ENCODE data around the gene CD53.
A peak's percentile ranks its signal among the peaks of the same experiment; 100 is the strongest.
"Not testable (repeated sequence)": the region's sequence is repeated elsewhere in the genome, so short reads cannot be mapped to it uniquely, and the experiment has no call there.

Gene CD53, protein sequence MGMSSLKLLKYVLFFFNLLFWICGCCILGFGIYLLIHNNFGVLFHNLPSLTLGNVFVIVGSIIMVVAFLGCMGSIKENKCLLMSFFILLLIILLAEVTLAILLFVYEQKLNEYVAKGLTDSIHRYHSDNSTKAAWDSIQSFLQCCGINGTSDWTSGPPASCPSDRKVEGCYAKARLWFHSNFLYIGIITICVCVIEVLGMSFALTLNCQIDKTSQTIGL

DNA sequence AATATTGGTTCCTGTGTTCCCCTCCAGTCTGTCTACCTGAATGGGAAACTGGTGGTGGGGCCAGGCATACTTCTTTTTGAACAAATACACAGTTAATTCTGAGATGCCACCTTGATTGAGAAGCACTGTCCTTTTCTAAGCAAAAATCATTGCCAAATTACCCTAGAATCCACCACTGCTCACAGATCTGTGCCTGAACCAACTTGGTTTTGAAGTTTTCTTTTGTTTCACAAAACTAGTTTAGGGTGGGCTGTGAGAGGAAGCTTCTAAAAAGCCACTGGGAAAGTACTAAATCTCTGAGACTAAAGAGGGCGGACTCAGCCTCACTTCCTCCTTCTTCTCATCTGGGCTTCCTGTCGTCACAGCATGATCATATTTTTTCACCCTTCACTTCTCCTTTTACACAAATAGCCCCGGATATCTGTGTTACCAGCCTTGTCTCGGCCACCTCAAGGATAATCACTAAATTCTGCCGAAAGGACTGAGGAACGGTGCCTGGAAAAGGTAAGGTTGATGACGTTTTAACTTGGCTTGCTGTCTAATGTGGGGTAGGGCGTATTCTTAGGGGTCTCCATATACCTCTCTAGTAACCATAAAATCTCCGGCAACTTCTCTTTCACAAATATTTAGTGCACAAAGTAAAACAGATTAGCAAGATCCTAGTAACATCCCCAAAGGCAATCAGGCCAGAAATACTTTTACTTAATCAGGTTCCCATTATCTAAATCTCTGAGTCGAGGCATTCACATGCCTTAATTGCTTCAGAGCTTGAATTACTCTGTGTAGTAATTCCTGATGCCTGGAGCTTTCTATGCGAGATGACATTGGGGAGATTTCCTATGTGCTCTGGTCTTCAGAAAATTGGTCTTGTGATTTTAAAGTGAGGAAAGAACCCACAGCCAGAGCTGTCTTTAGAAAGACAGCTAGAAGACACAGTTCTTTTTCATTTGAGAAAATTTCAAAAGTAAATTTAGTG lies at the start of gene CD53:
TSS of gene CD53 (plus strand) at position 404 of the 976 bp plus-strand sequence. CDS start 18,261 bp downstream, outside the sequence.
- DNase-seq (ENCODE audit: low spot score), result no peak

DNA sequence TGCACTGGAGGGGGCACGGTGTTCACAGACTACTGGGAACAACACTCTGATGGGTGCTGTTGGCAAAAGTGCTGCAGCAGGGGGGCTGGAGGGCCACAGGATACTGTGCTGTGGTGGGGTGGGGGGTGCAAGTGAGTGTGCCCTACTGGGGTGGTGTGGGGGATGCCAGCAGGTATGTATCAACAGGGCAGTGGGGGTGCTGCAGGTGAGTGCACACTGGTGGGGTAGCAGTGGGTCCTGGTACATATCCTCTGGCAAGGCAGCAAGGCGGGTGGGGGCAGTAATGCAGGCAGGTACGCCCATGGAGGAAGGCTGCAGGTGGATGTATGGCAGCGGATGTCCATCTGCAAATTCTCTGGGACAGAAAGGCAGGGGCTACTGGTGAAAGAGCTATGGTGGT lies 48.8 kb upstream of the CD53 start:
- no peak for DNase-seq (ENCODE audit: low spot score)

DNA sequence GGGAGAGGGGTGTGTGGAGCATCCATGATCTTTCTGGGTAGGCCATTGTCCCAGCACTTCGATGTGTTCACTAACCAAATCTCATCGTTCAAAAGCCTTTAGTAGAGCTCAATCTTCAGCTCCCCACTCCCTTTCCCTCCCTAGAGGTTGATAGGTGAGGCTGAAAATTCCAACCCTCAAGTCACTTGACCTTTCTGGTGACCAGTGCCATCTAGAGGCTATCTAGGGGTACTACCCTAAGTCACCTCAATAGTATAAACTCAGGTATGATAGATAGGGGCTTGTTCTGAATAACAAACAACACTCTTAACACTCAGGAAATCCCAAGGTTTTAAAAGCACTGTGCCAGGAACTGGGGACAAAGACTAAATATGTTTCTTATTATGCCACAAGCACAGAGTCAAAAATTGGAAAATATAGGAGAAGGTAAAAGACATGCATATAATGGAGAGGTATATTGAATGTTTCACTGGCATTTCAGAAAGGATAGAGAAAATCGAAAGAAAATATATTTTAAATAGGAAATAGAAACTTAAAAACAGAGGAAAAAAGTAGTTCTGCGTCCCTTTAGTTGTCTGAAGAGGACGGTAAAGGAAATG lies 42.9 kb upstream of the CD53 start:
- DNase-seq (ENCODE audit: low spot score), result peak; percentile 64

DNA sequence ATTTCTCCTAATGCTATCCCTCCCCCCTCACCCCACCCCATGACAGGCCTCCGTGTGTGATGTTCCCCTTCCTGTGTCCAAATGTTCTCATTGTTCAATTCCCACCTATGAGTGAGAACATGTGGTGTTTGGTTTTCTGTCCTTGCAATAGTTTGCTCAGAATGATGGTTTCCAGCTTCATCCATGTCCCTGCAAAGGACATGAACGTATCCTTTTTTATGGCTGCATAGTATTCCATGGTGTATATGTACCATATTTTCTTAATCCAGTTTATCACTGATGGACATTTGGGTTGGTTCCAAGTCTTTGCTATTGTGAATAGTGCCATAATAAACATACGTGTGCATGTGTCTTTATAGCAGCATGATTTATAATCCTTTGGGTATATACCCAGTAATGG lies 39.2 kb upstream of the CD53 start:
- not testable (repeated sequence) for DNase-seq (ENCODE audit: low spot score)

DNA sequence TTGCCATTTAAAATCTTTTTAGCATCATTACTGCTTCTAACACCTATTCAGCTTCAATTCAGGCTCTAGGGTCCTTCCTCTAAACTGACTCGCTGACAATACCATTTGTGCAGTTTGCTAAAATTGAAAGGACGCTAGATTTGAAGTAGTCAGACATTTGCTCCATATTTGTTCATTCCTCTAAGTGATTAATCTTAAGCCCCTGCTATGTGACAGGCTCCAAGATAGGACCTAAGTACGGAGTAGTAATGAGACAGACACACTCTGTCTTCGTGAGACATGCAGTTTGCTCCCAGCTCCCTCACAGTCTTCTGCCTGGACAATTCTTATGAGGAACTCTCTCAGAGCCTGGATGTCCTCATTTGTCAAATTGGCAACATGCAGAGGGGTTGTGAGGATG lies 26.1 kb upstream of the CD53 start:
- DNase-seq (ENCODE audit: low spot score), result no peak

DNA sequence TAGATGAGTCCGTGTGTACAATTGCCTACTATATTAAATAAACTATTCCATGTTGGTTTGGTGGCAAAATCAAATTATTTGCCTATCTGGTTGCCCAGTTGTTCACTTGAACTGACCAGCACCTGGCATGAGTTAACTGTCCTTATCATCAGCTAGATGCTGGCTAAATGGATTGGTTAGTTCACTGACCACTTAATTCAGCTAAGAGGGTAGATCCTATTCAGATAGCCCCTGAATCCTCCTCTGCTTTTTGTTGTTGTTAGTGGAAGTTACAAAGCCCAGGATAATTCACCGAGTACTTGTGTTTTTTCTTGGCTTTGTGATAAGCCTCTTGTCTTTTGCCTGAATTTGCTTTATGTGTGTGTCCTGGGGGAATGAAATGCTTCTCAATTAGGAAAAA lies 22.8 kb upstream of the CD53 start:
- DNase-seq (ENCODE audit: low spot score), result no peak

DNA sequence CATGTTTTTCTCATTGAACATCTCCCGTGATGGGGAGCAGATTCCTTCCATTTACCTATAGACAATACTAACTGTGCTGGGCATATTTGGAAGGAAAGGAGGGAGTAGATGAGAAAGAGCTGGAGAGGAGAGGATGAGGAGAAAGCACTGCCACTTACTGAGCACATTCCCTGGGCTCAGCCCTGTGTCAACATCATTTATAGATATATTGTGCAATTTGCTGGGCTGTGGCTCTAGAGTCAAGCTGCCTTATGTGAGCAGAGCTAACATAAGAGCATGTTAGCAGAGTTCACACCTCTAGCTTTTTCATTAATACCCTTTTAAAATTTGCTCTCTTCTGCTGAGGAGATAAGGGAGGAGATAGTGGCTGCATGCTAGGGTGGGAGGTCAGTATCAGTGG lies 22.3 kb upstream of the CD53 start:
- no peak for DNase-seq (ENCODE audit: low spot score)

DNA sequence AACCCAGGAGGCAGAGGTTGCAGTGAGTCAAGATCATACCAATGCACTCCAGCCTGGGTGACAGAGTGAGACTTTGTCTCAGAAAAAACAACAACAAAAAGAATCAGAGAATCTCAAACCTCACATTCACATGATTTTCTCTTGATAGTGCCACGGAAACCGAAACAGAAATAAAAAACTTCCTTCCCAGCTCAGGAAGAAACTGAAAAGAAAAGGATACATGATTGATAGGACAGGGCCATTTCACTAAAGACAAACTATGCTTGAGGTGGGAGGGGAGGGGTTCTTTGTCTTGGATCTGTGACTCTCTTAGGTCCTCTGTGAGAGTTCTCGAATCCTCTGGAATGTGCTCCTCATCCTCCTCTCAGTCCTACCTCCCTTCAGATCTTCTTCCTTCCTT lies 19.8 kb upstream of the CD53 start:
- no peak for DNase-seq (ENCODE audit: low spot score)

DNA sequence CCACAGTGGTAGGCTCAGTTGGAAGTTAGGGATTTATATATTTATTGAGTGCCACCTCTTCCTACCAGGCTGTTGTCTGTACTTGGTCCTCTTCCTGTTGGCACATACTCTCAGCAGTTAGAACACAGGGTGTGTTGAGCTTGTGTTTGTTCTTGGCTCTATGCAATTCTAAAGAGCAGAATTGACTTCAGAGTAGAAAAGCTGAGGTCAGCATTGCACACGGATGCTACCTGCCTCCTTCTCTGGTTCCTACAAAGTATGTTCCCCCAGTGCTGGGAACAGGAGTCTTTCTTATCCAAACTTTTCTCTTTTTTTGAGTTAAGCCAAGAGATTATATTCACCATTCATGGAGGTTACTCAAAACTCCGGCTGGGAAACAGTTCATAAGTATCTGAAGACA lies 16.5 kb upstream of the CD53 start:
- DNase-seq (ENCODE audit: low spot score), result no peak

DNA sequence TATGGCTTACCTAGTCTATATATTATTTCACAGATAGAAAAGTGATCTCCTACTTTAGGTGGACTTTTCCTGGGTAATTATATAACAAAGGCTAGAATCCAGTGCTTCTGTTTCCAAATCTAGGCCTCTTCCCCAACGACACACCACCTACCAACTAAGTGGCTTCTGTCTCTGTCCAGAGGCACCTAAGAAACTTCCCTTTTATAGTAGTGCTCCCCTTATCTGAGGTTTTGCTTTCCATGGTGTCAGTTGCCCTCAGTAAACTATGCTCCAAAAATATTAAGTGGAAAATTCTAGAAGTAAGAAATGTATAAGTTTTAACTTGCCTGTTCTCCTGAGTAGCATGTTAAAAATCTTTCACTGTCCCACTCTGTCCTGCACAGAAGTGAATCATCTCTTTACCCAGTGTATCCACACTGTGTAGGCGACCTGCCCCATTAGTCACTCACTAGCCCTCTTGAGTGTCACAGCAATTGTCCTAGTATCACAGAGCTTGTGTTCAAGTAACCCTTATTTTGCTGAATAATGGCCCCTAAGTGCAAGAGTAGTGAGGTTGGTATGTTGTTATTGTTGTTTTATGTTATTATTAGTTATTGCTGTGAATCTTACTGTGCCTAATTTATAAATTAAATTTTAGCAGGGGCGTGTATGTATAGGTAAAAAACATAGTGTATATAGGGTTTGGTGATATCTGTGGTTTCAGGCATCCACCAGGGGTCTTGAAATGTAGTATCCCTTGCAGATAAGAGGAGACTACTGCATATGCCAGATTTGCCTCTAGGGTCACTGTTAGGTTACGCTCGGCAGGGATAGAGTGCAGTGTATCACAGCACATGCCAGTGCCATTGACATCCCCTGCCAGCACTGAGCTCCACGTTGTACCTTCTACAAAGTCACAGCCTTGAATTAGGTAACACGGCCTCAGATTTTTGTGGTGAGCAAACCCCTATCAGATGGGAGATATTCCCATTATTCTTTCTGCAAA lies 14.7 kb upstream of the CD53 start:
- DNase-seq (ENCODE audit: low spot score), result no peak

DNA sequence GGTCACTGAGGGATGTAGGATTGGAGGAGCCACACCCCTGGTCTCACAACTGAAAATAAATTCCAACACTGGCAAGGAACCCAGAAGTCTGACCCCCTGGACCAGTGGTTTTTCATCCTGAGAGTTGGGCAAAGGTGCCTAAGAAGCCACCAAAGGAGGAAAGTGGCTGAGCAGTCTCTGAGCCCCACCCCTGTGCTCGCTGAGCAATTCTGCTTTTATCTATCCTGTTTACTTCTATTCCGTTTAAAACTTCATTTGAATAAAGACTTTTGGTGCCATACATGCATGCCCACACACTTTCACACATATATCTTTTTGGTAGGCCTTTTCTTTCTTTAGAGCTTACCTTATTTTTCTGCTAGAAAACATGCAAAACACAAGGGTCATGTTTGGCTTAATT lies 13.9 kb upstream of the CD53 start:
- no peak for DNase-seq (ENCODE audit: low spot score)

DNA sequence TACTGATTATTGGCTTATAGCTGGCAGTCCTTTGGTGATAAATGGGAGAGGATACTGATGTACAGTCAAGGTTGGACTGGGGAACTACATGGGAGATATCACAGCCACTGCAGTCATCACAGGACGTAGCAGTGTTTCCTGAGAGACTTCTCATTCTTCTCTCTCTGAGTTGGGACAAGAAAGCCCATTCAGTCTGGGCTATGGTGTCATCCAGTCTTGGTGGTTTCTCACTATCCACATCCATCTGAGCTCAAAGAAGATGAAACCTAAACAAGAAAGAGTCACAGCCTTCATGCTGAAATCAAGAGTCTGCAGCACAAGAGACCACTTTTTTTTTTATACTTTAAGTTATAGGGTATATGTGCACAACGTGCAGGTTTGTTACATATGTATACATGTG lies 12.8 kb upstream of the CD53 start:
- no peak for DNase-seq (ENCODE audit: low spot score)

DNA sequence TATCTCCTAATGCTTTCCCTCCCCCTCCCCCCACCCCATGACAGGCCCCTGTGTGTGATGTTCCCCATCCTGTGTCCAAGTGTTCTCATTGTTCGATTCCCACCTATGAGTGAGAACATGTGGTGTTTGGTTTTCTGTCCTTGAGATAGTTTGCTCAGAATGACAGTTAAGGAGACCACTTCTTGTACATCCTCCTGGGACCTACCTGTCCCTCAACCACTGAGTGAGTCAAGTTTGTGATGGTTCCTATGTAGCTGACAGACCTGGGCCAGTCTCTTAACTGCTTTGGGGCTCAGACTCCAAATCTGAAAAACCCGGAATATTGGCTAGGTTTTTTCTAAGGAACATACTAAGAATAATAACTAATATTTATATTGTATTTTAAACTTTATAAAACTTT lies 12.3 kb upstream of the CD53 start:
- DNase-seq (ENCODE audit: low spot score), result not testable (repeated sequence)

DNA sequence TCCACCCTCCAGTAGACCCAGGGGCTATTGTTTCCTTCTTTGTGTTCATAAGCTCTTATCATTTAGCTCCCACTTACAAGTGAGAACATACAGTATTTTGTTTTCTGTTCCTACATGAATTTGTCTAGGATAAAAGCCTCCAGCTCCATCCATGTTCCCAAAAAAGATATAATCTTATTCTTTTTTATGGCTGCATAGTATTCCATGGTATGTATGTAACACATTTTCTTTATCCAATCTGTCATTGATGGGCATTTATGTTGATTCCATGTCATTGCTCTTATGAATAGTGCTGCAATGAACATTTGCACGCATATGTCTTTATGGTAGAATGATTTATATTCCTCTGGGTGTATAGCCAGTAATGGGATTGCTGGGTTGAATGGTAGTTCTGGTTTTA lies 11.0 kb upstream of the CD53 start:
- DNase-seq (ENCODE audit: low spot score), result not testable (repeated sequence)

DNA sequence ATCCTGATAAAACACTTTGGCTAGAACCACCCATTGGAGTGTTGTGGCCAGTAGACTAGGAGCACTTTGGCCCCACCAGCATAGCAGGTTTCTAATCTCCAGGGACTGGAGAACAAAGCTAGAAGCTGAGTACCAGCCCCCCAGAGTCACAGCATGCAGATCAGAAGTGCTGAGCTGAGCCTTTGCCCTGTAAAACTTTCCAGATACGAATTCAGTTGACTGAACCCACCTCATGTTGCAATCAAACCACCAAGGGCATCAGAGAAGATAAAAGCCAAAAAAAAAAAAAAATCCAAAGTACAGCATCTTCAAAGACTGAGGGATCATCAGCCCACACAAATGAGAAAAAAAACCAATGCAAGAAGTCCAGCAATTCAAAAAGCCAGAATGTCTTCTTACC lies 8.7 kb upstream of the CD53 start:
- DNase-seq (ENCODE audit: low spot score), result no peak

DNA sequence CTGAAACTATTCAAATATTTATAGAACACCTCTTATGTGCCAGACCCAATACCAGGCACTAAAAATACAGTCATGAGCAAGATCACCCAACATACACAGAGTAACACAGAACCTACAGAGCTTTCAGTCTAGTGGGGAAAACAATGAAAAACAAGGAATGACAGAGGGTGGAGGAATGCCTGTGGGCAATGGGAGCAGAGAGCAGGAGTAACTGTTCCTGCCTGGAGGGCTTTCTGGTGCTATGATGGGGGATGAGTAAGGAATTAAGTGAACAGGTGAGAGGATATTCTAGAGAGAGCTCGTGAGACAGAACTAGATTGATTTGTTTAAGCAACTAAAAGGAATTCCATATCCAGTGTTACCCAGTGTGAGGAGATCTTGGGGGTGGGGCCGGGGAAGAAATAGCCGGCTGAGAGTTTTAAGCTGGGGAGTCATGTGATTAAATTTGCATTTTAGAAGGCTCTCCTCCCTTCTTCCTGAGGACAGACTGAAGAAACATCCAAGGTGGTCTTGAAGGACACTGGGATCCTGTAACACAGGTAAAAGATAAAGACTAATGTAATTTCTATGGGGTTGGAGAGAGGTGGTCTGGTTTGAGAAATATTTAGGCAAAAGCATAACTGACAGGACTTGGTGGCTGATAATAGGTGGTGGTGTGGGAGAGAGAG lies 2.1 kb upstream of the CD53 start:
- no peak for DNase-seq (ENCODE audit: low spot score)

DNA sequence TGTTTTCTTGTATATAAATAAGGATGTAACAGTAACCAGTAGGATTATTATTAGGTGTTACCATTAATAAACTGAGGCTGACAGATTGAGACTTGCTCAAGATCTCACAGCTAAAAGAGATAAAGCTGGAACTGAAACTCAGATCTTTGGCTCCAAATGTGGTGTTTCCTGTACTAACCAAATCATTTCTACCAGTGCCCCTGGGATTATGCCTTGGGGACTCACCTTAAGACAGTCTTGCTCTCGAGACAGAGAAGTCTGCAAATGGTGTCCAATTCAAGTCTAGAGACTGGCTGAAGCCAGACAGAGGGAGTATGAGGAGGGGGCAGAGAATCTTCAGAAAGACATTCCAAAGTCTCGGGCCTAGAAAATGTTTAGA lies 593 bp upstream of the CD53 start:
- no peak for DNase-seq (ENCODE audit: low spot score)

DNA sequence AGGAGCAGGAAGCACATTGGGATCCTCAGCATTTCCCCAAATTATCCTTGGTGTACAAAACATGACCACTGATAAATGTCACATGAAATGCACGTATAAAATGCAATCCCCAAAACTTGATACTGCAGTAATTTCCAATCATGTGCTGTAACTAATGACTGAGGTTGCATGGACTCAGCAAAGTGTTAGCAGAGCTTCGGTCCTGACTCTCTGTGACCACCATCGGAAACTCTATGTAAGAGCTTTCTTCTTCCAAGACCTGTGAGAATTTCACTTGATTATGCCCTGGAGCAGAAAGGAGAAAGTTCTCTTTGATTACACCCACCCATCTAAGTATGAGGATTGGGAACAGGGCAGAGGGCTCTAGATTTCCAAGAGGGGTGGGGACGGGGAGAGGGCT lies 908 bp downstream of the CD53 start:
- DNase-seq (ENCODE audit: low spot score), result no peak

DNA sequence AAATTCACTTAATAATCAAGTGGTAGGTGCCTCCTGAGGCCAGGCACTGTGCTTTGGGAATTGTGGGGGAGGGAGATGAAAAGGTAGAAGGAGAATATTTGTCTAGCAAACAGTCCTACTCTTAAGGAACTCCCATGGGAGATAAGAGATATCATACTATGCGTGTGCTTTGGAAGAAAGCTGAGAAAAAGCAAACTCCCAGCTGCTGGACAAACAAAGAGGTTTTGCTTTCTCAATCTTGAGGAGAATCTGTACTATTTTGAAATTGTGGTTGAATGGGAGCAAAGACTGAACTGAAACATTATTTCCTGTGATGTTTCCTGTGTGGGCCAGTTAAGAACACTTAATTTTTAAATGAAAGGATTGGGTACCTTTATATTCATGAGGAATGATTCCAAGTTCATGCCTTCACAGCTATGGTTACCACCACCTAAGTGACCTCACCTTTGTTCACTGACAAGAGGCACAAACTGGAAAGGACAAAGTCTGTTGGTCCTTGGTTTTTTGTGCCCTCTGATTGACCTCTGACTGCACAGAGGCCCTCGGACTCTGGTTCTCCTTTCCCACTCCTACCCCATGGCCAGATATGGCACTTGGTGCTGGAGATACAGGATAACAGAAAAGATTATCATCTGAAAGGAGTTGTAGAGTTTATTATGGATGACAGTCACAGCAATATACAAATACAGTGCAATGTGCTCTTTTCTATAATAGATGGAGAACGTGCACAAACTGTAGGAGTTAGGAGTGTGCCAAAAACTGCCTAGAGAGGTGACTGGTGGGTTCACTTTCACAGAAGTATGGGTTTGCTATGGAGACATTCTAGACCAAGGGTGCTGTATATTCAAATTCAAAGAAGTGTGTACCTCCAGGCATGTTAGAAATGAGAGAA lies 1.6 kb downstream of the CD53 start:
- DNase-seq (ENCODE audit: low spot score), result no peak

DNA sequence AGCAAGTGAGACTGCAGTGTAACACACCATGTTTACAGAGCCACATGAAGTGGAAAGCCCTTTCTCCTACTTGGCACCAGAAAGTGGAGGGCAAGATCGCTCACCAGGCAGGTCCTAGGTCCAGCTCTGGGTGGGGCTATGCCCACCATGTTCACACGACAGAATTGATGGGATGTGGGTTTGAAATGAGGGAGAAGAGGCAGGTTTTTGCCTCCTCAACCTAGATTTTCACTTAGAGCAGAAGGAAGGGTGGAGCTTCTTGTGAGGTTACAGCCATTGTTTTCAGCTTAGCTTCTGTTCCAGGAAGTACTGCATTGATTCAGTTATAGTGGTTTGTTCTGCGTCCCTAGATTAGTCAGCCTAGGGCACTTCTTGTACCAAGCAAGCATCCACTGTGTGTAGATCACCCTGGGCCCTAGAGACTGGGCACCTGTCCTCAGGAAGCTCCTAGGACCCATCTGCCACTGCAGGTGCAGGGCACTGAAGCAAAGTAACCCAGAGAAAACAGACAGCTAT lies 2.3 kb downstream of the CD53 start:
- DNase-seq (ENCODE audit: low spot score), result no peak

All from iPS-NIHi11 (cell line).